GM18867 (cell line): ENCODE measurements around the gene ENOX1.
"Not testable (repeated sequence)": the region's sequence is repeated elsewhere in the genome, so short reads cannot be mapped to it uniquely, and the experiment has no call there.

Source experiments
- ATAC-seq: cut with Tn5 transposase; IDR thresholded peaks from one replicate; pipeline ENCODE4 v1.9.1; 2021; ENCODE audit warnings: mild to moderate bottlenecking, moderate library complexity; ENCODE audit not compliant: unreplicated experiment

ENOX1 gene

GRCh38 chr13:43185226-43185625 lies 601.5 kb downstream of the ENOX1 start:
- ATAC-seq: no peak

DNA sequence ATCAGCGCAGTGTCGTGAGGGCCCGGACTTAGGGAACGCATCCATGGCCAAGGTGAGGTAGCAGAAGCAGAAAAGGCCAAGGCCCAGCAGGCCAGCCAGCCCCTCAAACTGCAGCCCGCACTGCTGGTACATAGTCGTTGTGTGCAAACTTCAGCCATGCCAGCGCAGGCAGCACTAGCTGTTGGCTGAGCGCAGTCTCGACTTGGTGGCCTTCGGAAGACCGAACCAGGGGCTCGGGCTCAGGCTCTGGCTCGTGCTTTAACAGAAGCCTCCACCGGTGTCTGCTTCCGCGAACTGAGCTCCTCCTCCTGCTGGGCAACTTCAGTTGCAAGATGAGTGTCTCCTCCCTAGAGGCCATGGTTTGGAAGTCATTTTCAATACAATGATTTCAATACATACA lies 605.9 kb downstream of the ENOX1 start:
- ATAC-seq: no peak

DNA sequence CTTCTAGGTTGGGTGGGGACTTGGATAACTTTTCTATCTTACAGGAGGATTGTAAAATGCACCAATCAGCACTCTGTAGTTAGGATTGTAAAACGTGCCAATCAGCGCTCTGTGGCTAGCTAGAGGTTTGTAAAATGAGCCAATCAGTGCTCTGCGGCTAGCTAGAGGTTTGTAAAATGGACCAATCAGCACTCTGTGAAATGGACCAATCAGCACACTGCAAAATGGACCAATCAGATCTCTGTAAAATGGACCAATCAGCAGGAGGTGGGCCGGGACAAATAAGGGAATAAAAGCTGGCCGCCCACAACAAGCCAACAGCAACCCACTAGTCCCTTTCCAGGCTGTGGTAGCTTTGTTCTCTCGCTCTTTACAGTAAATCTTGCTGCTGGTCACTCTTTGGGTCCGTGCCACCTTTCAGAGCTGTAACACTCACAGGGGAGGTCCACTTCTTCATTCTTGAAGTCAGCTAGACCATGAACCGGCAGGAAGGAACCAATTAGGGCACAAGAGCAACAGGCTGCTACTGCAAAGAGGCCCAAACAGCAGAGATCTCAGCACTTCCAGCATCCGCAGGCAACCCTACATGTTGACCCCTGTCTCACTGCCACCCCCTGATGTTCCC lies 606.6 kb downstream of the ENOX1 start:
- no peak for ATAC-seq

DNA sequence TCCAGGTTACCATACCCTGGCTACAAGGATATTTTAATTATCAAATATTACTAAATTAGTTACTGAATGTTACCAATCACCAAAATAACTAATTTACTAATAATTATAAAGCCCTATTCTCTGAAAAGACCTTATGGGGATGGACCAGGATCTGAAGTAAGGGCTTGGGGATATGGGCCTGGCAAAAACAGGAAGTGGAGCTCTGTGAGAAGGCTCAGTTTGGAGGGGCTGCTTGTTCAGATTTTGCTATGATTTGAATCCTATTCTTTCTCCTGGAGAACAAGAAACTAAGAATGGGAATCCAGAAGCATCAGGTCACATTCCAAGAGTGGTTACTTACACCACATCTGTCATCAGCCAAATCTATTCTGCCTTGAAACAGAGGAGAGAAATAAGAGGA lies 615.3 kb downstream of the ENOX1 start:
- no peak for ATAC-seq

- no peak for ATAC-seq
Measured at GRCh38 chr13:43170506-43170905, 616.3 kb downstream of the ENOX1 start.

GRCh38 chr13:43168434-43168833 lies 618.3 kb downstream of the ENOX1 start:
- ATAC-seq: not testable (repeated sequence)

- no peak for ATAC-seq
Measured at GRCh38 chr13:43167731-43168130, 619.0 kb downstream of the ENOX1 start.

DNA sequence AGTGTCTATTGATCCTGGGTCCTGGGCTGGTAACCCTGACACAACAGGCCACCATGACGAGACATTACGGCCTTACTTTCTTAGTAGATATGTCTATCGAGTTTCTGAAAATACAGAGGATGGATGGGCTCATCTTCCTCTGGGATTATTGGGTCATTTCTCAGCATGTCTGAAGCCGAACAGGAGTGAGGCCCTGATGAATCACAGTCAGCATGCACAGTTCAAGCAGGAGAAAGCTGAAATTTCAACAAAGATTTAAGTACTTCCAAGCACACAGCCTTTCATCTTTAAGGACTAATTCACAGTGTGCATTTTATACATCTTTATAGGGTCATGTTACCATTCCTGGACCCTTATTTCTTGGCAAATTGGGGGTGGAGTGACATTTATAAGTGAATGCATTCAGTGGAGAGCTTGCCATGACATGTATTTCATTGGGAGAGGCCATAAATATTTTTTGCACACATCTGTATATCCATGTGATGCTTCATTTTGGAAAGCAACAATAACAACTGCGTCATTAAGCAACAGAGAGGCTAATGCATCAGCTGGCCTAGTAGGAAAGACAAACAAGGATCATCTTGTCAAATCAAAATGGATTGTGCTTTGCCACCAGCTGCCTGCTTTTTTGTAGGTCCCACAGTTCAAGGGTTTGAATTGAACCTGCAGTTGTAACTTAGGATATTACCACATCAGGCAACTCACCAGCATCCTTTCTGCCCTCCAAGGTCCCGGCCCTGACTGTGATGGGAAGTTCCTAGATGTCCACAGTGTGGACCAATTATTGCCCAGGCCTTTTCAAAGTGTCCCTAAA lies 619.9 kb downstream of the ENOX1 start:
- no peak for ATAC-seq
